A673 (cell line): Measurements from ENCODE around the gene ZNRF2.

Experiments
- CTCF ChIP-seq: fragments of 300-800, 200-600 bp; sonication (generic); conservative IDR thresholded peaks from 2 replicates; pipeline ENCODE4 v1.5.1; 2017; ENCODE audit warnings: low read depth, mild to moderate bottlenecking, antibody characterized with exemption, low read length, moderate library complexity, mixed read lengths
- EZH2 ChIP-seq: fragments of 200-600 bp; sonication (generic); IDR thresholded peaks from 2 replicates; pipeline ENCODE4 v1.6.1; 2017; ENCODE audit warnings: borderline replicate concordance, low read depth, mild to moderate bottlenecking, mixed read lengths, antibody characterized with exemption, low read length; ENCODE audit not compliant: poor library complexity, severe bottlenecking

- TF ChIP-seq CTCF (no peak), EZH2 (no peak)
These were observed 85.5 kb downstream of the ZNRF2 start for GRCh38 chr7:30369879-30370278.
